ENCODE data around the gene VPS37C. TPM values are rescaled to one million over a fixed set of nuclear protein-coding genes. Genes with fewer than 3 reads are reported as not detected.
"Not testable (repeated sequence)": the region's sequence is repeated elsewhere in the genome, so short reads cannot be mapped to it uniquely, and the experiment has no call there.

The VPS37C gene
- total RNA-seq, 1 experiment from 2014 or later = 19.0 TPM

- no peak overlapping the region for H4K91ac ChIP-seq (ENCODE audit: insufficient read length, low read depth, low read length)
- no peak overlapping the region for H3K14ac ChIP-seq (ENCODE audit: insufficient read depth, low read length)
- no peaks in the 10 kb centered on the region for H3K27me3 ChIP-seq (ENCODE audit: insufficient read depth, low read length)
- Mint-ChIP-seq H3K27ac (no peak overlapping the region), H3K27me3 (ENCODE audit: low read depth) (peaks cover 22% of the 10 kb centered on the region), H3K9me3 (peaks cover 11 to 17% of the 10 kb centered on the region in 2 experiments), H3K4me3 (no peak overlapping the region), H3K4me1 (peaks cover 7 to 13% of the 10 kb centered on the region in 2 experiments), H3K36me3 (ENCODE audit: insufficient read depth in 1 of 3, low read depth in 3 of 3) (peaks cover 0 to 8% (median 0%) of the 10 kb centered on the region in 3 experiments; a peak in 2 of 7 replicates)
- H3K4me2 ChIP-seq (ENCODE audit: insufficient read depth, insufficient read length, low read length) = no peak overlapping the region
- no peaks in the 10 kb centered on the region for H3K23me2 ChIP-seq (ENCODE audit: insufficient read length, low read depth, low read length, poor library complexity, severe bottlenecking)
- no peaks in the 10 kb centered on the region for H3K79me2 ChIP-seq (ENCODE audit: insufficient read depth, low read length)
- no peak overlapping the region for H2AK5ac ChIP-seq (ENCODE audit: insufficient read length, low read length)
- H3K9me3 ChIP-seq (ENCODE audit: control insufficient read depth, low read depth, low read length) = no peaks in the 10 kb centered on the region
- no peak overlapping the region for H4K5ac ChIP-seq (ENCODE audit: insufficient read length, low read depth, low read length)
- H3K23ac ChIP-seq (ENCODE audit: insufficient read length, low read depth, low read length) = no peak overlapping the region
- no peaks in the 10 kb centered on the region for H3K4me1 ChIP-seq (ENCODE audit: insufficient read depth, low read length)
- no peak overlapping the region for H3K27ac ChIP-seq (ENCODE audit: insufficient read length, low read depth, low read length)
- WGBS (ENCODE audit: extremely low coverage, insufficient read length, low lambda C conversion rate) = no CpG with 5 or more reads among the region's 7 CpGs
- DNase-seq = no peak
- TF ChIP-seq, protein P1, sequence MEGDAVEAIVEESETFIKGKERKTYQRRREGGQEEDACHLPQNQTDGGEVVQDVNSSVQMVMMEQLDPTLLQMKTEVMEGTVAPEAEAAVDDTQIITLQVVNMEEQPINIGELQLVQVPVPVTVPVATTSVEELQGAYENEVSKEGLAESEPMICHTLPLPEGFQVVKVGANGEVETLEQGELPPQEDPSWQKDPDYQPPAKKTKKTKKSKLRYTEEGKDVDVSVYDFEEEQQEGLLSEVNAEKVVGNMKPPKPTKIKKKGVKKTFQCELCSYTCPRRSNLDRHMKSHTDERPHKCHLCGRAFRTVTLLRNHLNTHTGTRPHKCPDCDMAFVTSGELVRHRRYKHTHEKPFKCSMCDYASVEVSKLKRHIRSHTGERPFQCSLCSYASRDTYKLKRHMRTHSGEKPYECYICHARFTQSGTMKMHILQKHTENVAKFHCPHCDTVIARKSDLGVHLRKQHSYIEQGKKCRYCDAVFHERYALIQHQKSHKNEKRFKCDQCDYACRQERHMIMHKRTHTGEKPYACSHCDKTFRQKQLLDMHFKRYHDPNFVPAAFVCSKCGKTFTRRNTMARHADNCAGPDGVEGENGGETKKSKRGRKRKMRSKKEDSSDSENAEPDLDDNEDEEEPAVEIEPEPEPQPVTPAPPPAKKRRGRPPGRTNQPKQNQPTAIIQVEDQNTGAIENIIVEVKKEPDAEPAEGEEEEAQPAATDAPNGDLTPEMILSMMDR (conservative IDR thresholded peaks at IDR 0.05) = no peak
- no peak overlapping the region for H3T11ph ChIP-seq (ENCODE audit: low read length)
- no peak overlapping the region for H2BK120ac ChIP-seq (ENCODE audit: low read depth, low read length, poor library complexity, severe bottlenecking)
- no peak overlapping the region for H3K18ac ChIP-seq (ENCODE audit: insufficient read length, low read depth, low read length)
- H3K79me1 ChIP-seq (ENCODE audit: insufficient read depth, low read depth, low read length, poor library complexity, severe bottlenecking) = no peaks in the 10 kb centered on the region
- no peak overlapping the region for H2BK15ac ChIP-seq (ENCODE audit: low read depth, low read length)
- no peak overlapping the region for H4K8ac ChIP-seq (replicated peaks; ENCODE audit: insufficient read length, low read depth, low read length)
- no peak overlapping the region for H2AFZ ChIP-seq (ENCODE audit: low read length)
- H4K20me1 ChIP-seq (ENCODE audit: control insufficient read depth, insufficient read depth, insufficient read length) = no peaks in the 10 kb centered on the region
- no peak overlapping the region for H3K4ac ChIP-seq (ENCODE audit: low read depth, low read length)
- no peak overlapping the region for H2BK12ac ChIP-seq (ENCODE audit: insufficient read length, low read depth, low read length)
- H3K9ac ChIP-seq (ENCODE audit: extremely low read depth, insufficient read length, low read length) = no peak overlapping the region
- no peak overlapping the region for H2BK20ac ChIP-seq (ENCODE audit: low read depth, low read length, poor library complexity, severe bottlenecking)
- H2BK5ac ChIP-seq (ENCODE audit: insufficient read length, low read length) = no peak overlapping the region
- H3K56ac ChIP-seq (ENCODE audit: insufficient read length, low read depth, low read length) = no peak overlapping the region
These were observed 66.2 kb downstream of the VPS37C start for GRCh38 chr11:61095021-61095420.

GRCh38 chr11:61094167-61094566, 67.1 kb downstream of the VPS37C start:
- H3K4me1 Mint-ChIP-seq = peaks cover 7 to 13% of the 10 kb centered on the region in 2 experiments
- H3K4me2 ChIP-seq (ENCODE audit: insufficient read depth, insufficient read length, low read length); H3K79me2 ChIP-seq (ENCODE audit: insufficient read depth, low read length): not testable (repeated sequence)

More at GRCh38 chr11:61094167-61094566, 67.1 kb downstream of the VPS37C start:
- H3K14ac ChIP-seq (ENCODE audit: insufficient read depth, low read length); H3K23ac ChIP-seq (ENCODE audit: insufficient read length, low read depth, low read length); H3K4me3 Mint-ChIP-seq; H3K18ac ChIP-seq (ENCODE audit: insufficient read length, low read depth, low read length); H3K79me1 ChIP-seq (ENCODE audit: insufficient read depth, low read depth, low read length, poor library complexity, severe bottlenecking); H2BK20ac ChIP-seq (ENCODE audit: low read depth, low read length, poor library complexity, severe bottlenecking); H3K36me3 Mint-ChIP-seq (ENCODE audit: insufficient read depth in 1 of 3, low read depth in 3 of 3); H3T11ph ChIP-seq (ENCODE audit: low read length); H2AK5ac ChIP-seq (ENCODE audit: insufficient read length, low read length); H3K56ac ChIP-seq (ENCODE audit: insufficient read length, low read depth, low read length); H4K8ac ChIP-seq (replicated peaks; ENCODE audit: insufficient read length, low read depth, low read length); H4K5ac ChIP-seq (ENCODE audit: insufficient read length, low read depth, low read length); H2BK120ac ChIP-seq (ENCODE audit: low read depth, low read length, poor library complexity, severe bottlenecking); H2BK12ac ChIP-seq (ENCODE audit: insufficient read length, low read depth, low read length); H3K27me3 ChIP-seq (ENCODE audit: insufficient read depth, low read length); H2BK5ac ChIP-seq (ENCODE audit: insufficient read length, low read length); H2BK15ac ChIP-seq (ENCODE audit: low read depth, low read length); H3K27ac Mint-ChIP-seq; H4K20me1 ChIP-seq (ENCODE audit: control insufficient read depth, insufficient read depth, insufficient read length); H4K91ac ChIP-seq (ENCODE audit: insufficient read length, low read depth, low read length); H3K9ac ChIP-seq (ENCODE audit: extremely low read depth, insufficient read length, low read length); DNase-seq; H3K9me3 ChIP-seq (ENCODE audit: control insufficient read depth, low read depth, low read length); H3K4me1 ChIP-seq (ENCODE audit: insufficient read depth, low read length); H3K4ac ChIP-seq (ENCODE audit: low read depth, low read length); H3K27ac ChIP-seq (ENCODE audit: insufficient read length, low read depth, low read length); H3K23me2 ChIP-seq (ENCODE audit: insufficient read length, low read depth, low read length, poor library complexity, severe bottlenecking); H2AFZ ChIP-seq (ENCODE audit: low read length): not testable (repeated sequence)
- Mint-ChIP-seq H3K9me3 (peaks cover 11 to 17% of the 10 kb centered on the region in 2 experiments), H3K27me3 (ENCODE audit: low read depth) (peaks cover 22% of the 10 kb centered on the region)
- no CpG with 5 or more reads among the region's 7 CpGs for WGBS (ENCODE audit: extremely low coverage, insufficient read length, low lambda C conversion rate)
